Lung (tissue), 12 donors: ENCODE data around the gene SPHKAP. TPM values are rescaled to one million over a fixed set of nuclear protein-coding genes. Genes with fewer than 3 reads are reported as not detected.
A peak's percentile ranks its signal among the peaks of the same experiment; 100 is the strongest.

Experiments used
- ATAC-seq: fragments of 200-7000 bp; cut with Tn5 transposase; one replicate; pipeline ENCODE4 v1.9.1; 2020; ENCODE audit warnings: moderate number of reproducible peaks; ENCODE audit not compliant: insufficient read depth, low FRiP score
- DNase-seq, 3 donors: peaks; one replicate each; pipeline ENCODE4 v3.0.0-alpha.2; 2013 to 2017
- H3K27ac ChIP-seq, 2 donors: one replicate each; pipeline ENCODE4 v1.5.1; 2013; ENCODE audit warnings: mild to moderate bottlenecking in 2 of 2, moderate library complexity in 2 of 2, control low read depth in 1 of 2, inconsistent platforms in 1 of 2, low read depth in 1 of 2, low read length in 1 of 2
- H3K27me3 ChIP-seq, 3 donors: one replicate each; pipeline ENCODE4 v1.5.1; 2013; ENCODE audit warnings: low read length in 2 of 3; ENCODE audit not compliant: control insufficient read depth in 3 of 3, insufficient read depth in 3 of 3
- H3K36me3 ChIP-seq, 4 donors: one replicate each; pipeline ENCODE4 v1.5.1; 2013; ENCODE audit warnings: low read length in 4 of 4, mild to moderate bottlenecking in 1 of 4, moderate library complexity in 1 of 4; ENCODE audit not compliant: control insufficient read depth in 4 of 4, insufficient read depth in 4 of 4
- H3K4me1 ChIP-seq, 5 donors: one replicate each; pipeline ENCODE4 v1.5.1; 2013; ENCODE audit warnings: low read length in 5 of 5, mild to moderate bottlenecking in 2 of 5, moderate library complexity in 1 of 5; ENCODE audit not compliant: control insufficient read depth in 5 of 5, insufficient read depth in 5 of 5
- H3K4me3 ChIP-seq: one replicate; pipeline ENCODE4 v1.5.1; 2013; ENCODE audit warnings: mild to moderate bottlenecking, control low read depth, moderate library complexity
- H3K9ac ChIP-seq, 2 donors: one replicate each; pipeline ENCODE4 v1.5.1; 2013; ENCODE audit warnings: low read length in 2 of 2, control low read depth in 1 of 2; ENCODE audit not compliant: insufficient read depth in 1 of 2
- H3K9me3 ChIP-seq, 4 donors: one replicate each; pipeline ENCODE4 v1.5.1; 2013; ENCODE audit warnings: low read length in 3 of 4, mild to moderate bottlenecking in 1 of 4, moderate library complexity in 1 of 4; ENCODE audit not compliant: control insufficient read depth in 4 of 4, insufficient read depth in 3 of 4
- WGBS, 2 donors: extraction: QIAGEN DNeasy Blood & Tissue Kit; methylation state at CpG; one replicate each; pipeline ENCODE4 v1.1.7; 2013; 5-methylcytosine and 5-hydroxymethylcytosine counted together
- polyA plus RNA-seq, 2 donors: library from polyadenylated mRNA; stranded (reverse); fragments of 200-250 nt; gene quantifications; one replicate each; pipeline ENCODE4 v1.2.1, GENCODE V29; 2013
- total RNA-seq, 2 donors: library from RNA; depleted of rRNA in 1 of 2; stranded (reverse); fragments of >200 nt in 1 of 2; gene quantifications; one replicate each; pipeline ENCODE4 v1.2.1, GENCODE V29; 2014 to 2021
- TF ChIP-seq, protein P1 (sequence below): IDR thresholded peaks from 2 replicates; pipeline ENCODE4 v1.5.1; 2012; ENCODE audit warnings: mild to moderate bottlenecking; ENCODE audit errors: control extremely low read depth, extremely low read depth
- donor health status: control.
- donor health status: control.
- donor health status: Bipolar disorder and iron deficiency.
- donor health status: healthy.
- donor health status: DM: yes; HTN: yes; CAD: no.

SPHKAP gene
- total and polyA plus RNA-seq, 4 donors, result 0.02 to 0.60 (median 0.03) TPM; not detected in 1

DNA sequence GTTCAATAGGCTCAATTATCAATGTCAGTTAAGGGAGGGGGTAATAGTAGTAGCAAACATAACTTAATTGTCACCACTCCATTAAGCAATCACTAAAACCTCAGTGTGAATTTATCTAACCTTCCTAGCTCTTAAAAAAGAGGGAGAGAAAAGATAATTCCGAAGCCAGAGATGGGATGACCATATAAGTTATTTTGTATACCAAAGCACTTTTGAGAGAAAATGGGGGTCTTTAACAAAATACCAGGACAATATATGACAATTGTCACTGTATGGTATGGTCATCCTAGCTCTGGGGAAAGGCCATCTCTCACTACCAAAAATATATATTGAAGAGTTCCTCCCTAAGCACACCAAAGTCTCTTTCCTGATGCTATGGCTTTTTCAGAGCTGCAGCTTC is 55.1 kb downstream of the SPHKAP start:
- Histone ChIP-seq H3K27me3 (no peaks in the 10 kb centered on the region), H3K27ac (no peak overlapping the region), H3K4me3 (no peak overlapping the region), H3K36me3 (no peaks in the 10 kb centered on the region), H3K9me3 (no peaks in the 10 kb centered on the region), H3K9ac (no peak overlapping the region), H3K4me1 (peaks cover 0 to 8% (median 1%) of the 10 kb centered on the region in 5 donors)
- DNase-seq, result no peak
- no peak for ATAC-seq
- TF ChIP-seq, protein P1, sequence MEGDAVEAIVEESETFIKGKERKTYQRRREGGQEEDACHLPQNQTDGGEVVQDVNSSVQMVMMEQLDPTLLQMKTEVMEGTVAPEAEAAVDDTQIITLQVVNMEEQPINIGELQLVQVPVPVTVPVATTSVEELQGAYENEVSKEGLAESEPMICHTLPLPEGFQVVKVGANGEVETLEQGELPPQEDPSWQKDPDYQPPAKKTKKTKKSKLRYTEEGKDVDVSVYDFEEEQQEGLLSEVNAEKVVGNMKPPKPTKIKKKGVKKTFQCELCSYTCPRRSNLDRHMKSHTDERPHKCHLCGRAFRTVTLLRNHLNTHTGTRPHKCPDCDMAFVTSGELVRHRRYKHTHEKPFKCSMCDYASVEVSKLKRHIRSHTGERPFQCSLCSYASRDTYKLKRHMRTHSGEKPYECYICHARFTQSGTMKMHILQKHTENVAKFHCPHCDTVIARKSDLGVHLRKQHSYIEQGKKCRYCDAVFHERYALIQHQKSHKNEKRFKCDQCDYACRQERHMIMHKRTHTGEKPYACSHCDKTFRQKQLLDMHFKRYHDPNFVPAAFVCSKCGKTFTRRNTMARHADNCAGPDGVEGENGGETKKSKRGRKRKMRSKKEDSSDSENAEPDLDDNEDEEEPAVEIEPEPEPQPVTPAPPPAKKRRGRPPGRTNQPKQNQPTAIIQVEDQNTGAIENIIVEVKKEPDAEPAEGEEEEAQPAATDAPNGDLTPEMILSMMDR, result no peak
- 50 to 88% methylated on average over 1 of the region's 1 CpG for WGBS, 2 donors

- Histone ChIP-seq H3K9ac (no peak overlapping the region), H3K27ac (no peak overlapping the region), H3K9me3 (no peaks in the 10 kb centered on the region), H3K27me3 (no peaks in the 10 kb centered on the region), H3K4me3 (no peak overlapping the region), H3K4me1 (peaks cover 0 to 21% (median 2%) of the 10 kb centered on the region in 5 donors), H3K36me3 (no peaks in the 10 kb centered on the region)
- DNase-seq, result peak in 1 of 3 donors; percentile 14
- TF ChIP-seq, protein P1, result no peak
- 34 to 36% methylated on average over 2 of the region's 2 CpGs for WGBS, 2 donors
- no peak for ATAC-seq
Observed at GRCh38 chr2:228118940-228119339, 62.5 kb downstream of the SPHKAP start.

GRCh38 chr2:228107846-228108245 is 73.6 kb downstream of the SPHKAP start:
- TF ChIP-seq, protein P1, result no peak
- Histone ChIP-seq H3K9me3 (no peaks in the 10 kb centered on the region), H3K27me3 (peaks cover 0 to 3% (median 0%) of the 10 kb centered on the region in 3 donors), H3K9ac (no peak overlapping the region), H3K36me3 (no peaks in the 10 kb centered on the region), H3K4me1 (peaks cover 0 to 3% (median 0%) of the 10 kb centered on the region in 5 donors), H3K27ac (no peak overlapping the region), H3K4me3 (no peak overlapping the region)
- WGBS, 2 donors, result 72 to 78% methylated on average over 2 of the region's 2 CpGs
- no peak for ATAC-seq
- no peak for DNase-seq
